Loucy (cell line): ENCODE data around the gene CCPG1.

ENCODE experiments used
- CTCF ChIP-seq: fragments of 200-600 bp; sonication (generic); conservative IDR thresholded peaks from 2 replicates; pipeline ENCODE4 v1.5.1; 2014; ENCODE audit warnings: mild to moderate bottlenecking, antibody characterized with exemption, low read length
- EZH2phosphoT487 ChIP-seq: fragments of 200-600 bp; IDR thresholded peaks from 2 replicates; pipeline ENCODE4 v1.6.1; 2018; ENCODE audit warnings: antibody characterized with exemption, mild to moderate bottlenecking, moderate library complexity, borderline replicate concordance

- TF ChIP-seq CTCF = no peak
- no peak for TF ChIP-seq EZH2phosphoT487
Measured at GRCh38 chr15:55394694-55395093, 13.5 kb downstream of the CCPG1 start.
